ENCODE measurements around the gene SCYGR4. TPM values are rescaled to one million over a fixed set of nuclear protein-coding genes. Genes with fewer than 3 reads are reported as not detected.
A peak's percentile ranks its signal among the peaks of the same experiment; 100 is the strongest.
"Not testable (repeated sequence)": the region's sequence is repeated elsewhere in the genome, so short reads cannot be mapped to it uniquely, and the experiment has no call there.

The SCYGR4 gene
- total RNA-seq, 4 donors from 2014 or later: not detected

DNA sequence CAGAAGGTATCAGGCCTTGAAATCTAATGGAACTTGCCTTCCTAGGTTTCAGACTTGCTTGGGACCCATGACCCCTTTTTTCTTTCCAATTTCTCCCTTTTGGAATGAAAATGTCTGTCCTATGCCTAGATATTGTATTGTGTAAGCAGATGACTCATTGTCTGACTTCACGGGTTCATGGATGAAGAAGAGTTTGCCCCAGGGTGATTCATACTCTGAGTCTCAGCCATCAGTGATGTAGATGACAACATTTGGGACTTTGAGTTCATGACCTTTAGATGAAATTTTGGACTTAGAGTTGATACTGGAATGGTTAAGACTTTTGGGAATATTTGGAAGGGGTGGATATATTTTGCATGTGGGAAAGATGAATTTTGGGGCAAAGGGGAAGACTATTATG is 38.2 kb downstream of the SCYGR4 start:
- Histone ChIP-seq H3K4me1 (no peaks in the 10 kb centered on the region), H3K4me3 (no peak overlapping the region), H3K9me3 (no peaks in the 10 kb centered on the region), H3K27ac (replicated peaks in 1 of 4) (peak overlapping the region in 1 of 4 donors; percentile 13), H3K36me3 (no peaks in the 10 kb centered on the region), H3K27me3 (no peaks in the 10 kb centered on the region)
- intact Hi-C loops (cut with DNase I): loop anchor here (5.0 kb wide), 3 partner anchors 62 to 253 kb away; partner anchors contain the start of gene SLC19A3
- no peak for DNase-seq (ENCODE audit: extremely low spot score)
- 30% methylated on average over 1 of the region's 1 CpG for WGBS
- TF ChIP-seq POLR2AphosphoS5 (IDR thresholded peaks at IDR 0.05): peak in 1 of 2 donors; percentile 41
- TF ChIP-seq, protein P1, sequence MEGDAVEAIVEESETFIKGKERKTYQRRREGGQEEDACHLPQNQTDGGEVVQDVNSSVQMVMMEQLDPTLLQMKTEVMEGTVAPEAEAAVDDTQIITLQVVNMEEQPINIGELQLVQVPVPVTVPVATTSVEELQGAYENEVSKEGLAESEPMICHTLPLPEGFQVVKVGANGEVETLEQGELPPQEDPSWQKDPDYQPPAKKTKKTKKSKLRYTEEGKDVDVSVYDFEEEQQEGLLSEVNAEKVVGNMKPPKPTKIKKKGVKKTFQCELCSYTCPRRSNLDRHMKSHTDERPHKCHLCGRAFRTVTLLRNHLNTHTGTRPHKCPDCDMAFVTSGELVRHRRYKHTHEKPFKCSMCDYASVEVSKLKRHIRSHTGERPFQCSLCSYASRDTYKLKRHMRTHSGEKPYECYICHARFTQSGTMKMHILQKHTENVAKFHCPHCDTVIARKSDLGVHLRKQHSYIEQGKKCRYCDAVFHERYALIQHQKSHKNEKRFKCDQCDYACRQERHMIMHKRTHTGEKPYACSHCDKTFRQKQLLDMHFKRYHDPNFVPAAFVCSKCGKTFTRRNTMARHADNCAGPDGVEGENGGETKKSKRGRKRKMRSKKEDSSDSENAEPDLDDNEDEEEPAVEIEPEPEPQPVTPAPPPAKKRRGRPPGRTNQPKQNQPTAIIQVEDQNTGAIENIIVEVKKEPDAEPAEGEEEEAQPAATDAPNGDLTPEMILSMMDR (IDR thresholded peaks at IDR 0.05): no peak

DNA sequence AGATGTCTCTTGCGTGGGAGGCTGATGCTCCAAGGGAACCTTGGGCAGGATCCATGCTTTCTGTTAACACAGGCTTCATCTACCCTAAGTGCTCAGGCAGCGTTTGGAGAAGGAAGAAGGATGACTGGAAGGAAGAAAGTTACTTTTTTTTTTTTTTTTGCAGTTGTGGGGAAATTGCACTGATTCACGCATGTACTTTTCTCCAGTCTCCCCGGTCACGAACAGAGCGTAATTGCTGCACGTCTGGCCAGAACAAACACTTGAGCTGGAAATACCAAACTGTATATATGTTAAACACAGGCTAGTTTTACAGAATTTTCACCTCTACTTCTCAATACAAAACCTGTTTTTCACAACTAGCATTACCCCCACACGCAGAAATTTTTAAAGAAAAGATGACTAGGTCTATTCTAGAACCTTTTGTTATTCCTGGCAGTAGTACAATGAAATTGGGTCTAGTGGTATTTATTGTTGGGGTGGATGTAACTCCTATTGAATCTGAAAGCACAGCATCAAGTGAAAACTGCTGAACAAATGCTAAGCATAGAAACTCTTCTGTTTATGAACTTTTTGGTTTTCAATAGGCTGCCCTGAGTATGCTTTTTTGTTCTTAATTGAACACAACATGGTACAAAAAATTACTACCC is 40.0 kb downstream of the SCYGR4 start:
- WGBS: 82% methylated on average over 8 of the region's 8 CpGs
- no peak for DNase-seq (ENCODE audit: extremely low spot score)
- Histone ChIP-seq H3K4me3 (no peak overlapping the region), H3K4me1 (no peaks in the 10 kb centered on the region), H3K27me3 (no peaks in the 10 kb centered on the region), H3K36me3 (no peaks in the 10 kb centered on the region), H3K27ac (replicated peaks in 1 of 4) (no peak overlapping the region), H3K9me3 (no peaks in the 10 kb centered on the region)
- TF ChIP-seq POLR2A (IDR thresholded peaks at IDR 0.05; ENCODE audit: low read depth): no peak
- intact Hi-C loops (cut with DNase I): loop anchor here (5.0 kb wide), 3 partner anchors 60 to 255 kb away; partner anchors contain the start of gene SLC19A3

DNA sequence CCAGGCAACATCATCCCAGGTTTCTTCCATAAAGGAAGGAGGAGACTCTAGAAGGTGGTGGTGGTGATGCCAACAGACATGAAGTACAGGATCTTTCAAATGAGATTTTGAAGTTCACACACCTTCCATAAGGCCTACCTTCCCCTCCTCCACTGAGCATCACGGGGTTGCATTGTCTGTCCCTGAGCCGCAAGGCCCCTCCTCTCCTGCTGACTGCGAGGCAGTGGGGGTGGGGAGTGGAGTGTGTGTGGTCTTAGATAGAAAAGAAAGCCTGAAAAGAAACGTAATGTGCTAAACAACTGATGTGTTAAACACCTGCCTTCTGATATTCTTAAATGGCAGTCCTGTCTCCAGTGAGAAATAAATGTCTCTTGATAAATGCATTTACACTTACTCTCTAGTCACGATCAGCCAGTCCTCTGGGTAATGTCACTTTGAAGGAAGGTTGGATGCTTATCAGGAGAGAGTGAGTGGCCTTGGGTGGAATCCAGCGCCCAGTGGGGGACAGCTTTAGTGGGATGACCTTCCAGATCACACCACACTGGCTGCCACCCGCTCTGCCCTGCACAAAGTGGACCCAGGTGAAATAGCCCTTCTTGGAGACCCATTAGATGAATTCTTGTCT is 43.8 kb downstream of the SCYGR4 start:
- H3K27me3 ChIP-seq: no peaks in the 10 kb centered on the region
- no peaks in the 10 kb centered on the region for H3K4me1 ChIP-seq
- no peak overlapping the region for H3K27ac ChIP-seq (replicated peaks in 1 of 4)
- TF ChIP-seq POLR2AphosphoS5 (IDR thresholded peaks at IDR 0.05) (no peak), EP300 (IDR thresholded peaks at IDR 0.05) (no peak), POLR2A (IDR thresholded peaks at IDR 0.05; ENCODE audit: low read depth) (no peak)
- TF ChIP-seq, protein P1 (IDR thresholded peaks at IDR 0.05): no peak
- H3K36me3 ChIP-seq: no peaks in the 10 kb centered on the region
- WGBS: 52% methylated on average over 7 of the region's 7 CpGs
- no peak for DNase-seq (ENCODE audit: extremely low spot score)
- H3K9me3 ChIP-seq: no peaks in the 10 kb centered on the region
- intact Hi-C loops (cut with DNase I): loop anchor here (10.0 kb wide), 1 partner anchor 204 kb away; no protein-coding TSS in a partner anchor
- H3K4me3 ChIP-seq: no peak overlapping the region

DNA sequence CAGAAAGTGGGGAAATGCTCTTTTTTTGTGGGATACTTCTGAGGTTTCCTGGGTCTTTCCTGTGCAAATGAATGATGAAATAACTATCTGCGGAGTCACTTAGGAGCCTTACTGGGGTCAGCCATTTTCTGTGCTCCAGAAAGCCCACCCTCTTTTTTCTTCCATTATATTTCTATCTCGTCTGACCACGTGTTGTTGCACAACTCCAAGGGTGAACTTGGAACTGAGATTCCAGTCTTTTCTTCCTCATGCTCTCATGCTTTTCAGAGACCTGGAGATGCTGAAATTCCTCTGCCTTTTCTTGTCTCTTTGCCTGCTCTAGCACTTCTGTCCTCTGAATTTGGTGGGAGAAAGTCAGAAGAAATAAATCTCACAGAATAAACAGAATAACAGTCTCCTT is 44.5 kb downstream of the SCYGR4 start:
- intact Hi-C loops (cut with DNase I): loop anchor here (10.0 kb wide), 1 partner anchor 203 kb away; no protein-coding TSS in a partner anchor
- Histone ChIP-seq H3K4me1 (no peaks in the 10 kb centered on the region), H3K36me3 (no peaks in the 10 kb centered on the region), H3K27me3 (no peaks in the 10 kb centered on the region), H3K27ac (replicated peaks in 1 of 4) (no peak overlapping the region), H3K9me3 (no peaks in the 10 kb centered on the region), H3K4me3 (no peak overlapping the region)
- TF ChIP-seq POLR2A (IDR thresholded peaks at IDR 0.05; ENCODE audit: low read depth) (no peak), EP300 (IDR thresholded peaks at IDR 0.05) (no peak), POLR2AphosphoS5 (IDR thresholded peaks at IDR 0.05) (no peak)
- TF ChIP-seq, protein P1 (IDR thresholded peaks at IDR 0.05): no peak
- WGBS: 55% methylated on average over 3 of the region's 3 CpGs
- DNase-seq (ENCODE audit: extremely low spot score): no peak

DNA sequence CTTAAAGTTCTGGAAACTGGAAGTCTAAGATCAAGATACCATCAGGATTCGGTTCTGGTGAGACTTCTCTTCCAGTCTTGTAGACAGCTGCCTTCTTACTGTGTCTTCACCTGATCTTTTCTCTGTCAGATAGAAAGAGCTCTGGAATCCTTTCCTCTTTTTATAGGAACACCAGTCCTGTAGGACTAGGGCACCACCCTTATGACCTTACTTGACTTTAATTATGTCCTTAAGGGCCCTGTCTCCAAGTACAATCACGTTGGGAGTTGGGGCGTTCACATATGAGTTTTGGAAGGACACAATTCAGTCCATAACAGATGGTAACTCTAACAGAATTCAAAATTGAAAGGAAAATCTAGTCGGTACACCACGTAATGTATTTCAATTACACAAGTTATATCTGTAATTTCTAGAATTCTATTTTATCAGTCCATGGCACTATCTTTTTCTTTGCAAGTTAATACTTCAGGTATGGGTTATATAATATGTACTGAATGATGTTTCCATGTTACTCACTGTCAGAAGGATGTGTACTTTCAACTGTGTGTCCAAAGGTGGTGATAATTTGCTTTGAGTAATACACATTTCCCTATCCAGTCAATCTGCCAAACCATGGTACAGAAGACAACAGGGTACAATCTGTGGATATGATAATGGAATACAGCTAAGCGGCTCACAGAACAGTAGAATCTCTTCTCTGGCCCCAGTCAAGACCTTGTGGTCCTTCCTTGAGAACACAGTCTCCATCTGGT is 48.1 kb downstream of the SCYGR4 start:
- no peaks in the 10 kb centered on the region for H3K27me3 ChIP-seq
- H3K4me1 ChIP-seq: no peaks in the 10 kb centered on the region
- no peak for DNase-seq (ENCODE audit: extremely low spot score)
- H3K4me3 ChIP-seq: no peak overlapping the region
- no peaks in the 10 kb centered on the region for H3K9me3 ChIP-seq
- WGBS: 90% methylated on average over 6 of the region's 6 CpGs
- no peak overlapping the region for H3K27ac ChIP-seq (replicated peaks in 1 of 4)
- no peaks in the 10 kb centered on the region for H3K36me3 ChIP-seq
- intact Hi-C loops (cut with DNase I): loop anchor here (10.0 kb wide), 1 partner anchor 199 kb away; no protein-coding TSS in a partner anchor
- TF ChIP-seq POLR2A (IDR thresholded peaks at IDR 0.05; ENCODE audit: low read depth): no peak
- no peak for TF ChIP-seq EP300 (IDR thresholded peaks at IDR 0.05)
- TF ChIP-seq, protein P1 (IDR thresholded peaks at IDR 0.05): no peak
- TF ChIP-seq POLR2AphosphoS5 (IDR thresholded peaks at IDR 0.05): no peak

DNA sequence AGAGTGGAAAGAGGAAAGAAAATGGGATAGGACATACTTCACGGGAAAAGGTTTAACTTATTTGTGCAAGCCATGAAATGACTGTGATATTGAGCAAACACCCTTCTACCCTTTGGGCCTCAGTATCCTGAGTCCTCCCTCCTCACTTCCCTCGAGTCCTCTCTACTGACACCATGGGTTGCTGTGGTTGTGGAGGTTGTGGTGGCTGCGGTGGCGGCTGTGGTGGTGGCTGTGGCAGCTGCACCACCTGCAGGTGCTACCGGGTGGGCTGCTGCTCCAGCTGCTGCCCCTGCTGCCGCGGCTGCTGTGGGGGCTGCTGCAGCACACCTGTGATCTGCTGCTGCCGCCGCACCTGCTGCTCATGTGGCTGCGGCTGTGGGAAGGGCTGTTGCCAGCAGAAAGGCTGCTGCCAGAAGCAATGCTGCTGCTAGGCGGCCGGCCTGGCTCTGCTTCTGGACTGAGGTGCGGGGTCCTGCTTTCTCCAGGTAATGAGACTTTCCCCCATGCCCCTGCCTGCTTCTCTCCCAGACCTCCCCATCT is 49.4 kb downstream of the SCYGR4 start, which contains the start of gene SCYGR5:
TSS of gene SCYGR5 (plus strand) at position 174 of the 540 bp plus-strand sequence. CDS start at position 174, 0 bp downstream.
- not testable (repeated sequence) for H3K27me3 ChIP-seq; H3K27ac ChIP-seq (replicated peaks in 1 of 4); H3K4me3 ChIP-seq; H3K36me3 ChIP-seq; DNase-seq (ENCODE audit: extremely low spot score); H3K9me3 ChIP-seq; H3K4me1 ChIP-seq
- intact Hi-C loops (cut with DNase I): loop anchor here (10.0 kb wide), 1 partner anchor 198 kb away; no protein-coding TSS in a partner anchor
- 95% methylated on average over 9 of the region's 13 CpGs for WGBS

Data from esophagus muscularis mucosa (tissue), 4 donors.